ENCODE data around the gene IL7R. TPM values are rescaled to one million over a fixed set of nuclear protein-coding genes. Genes with fewer than 3 reads are reported as not detected.
"Not testable (repeated sequence)": the region's sequence is repeated elsewhere in the genome, so short reads cannot be mapped to it uniquely, and the experiment has no call there.

The IL7R gene
- total RNA-seq, 1 donor from 2014 or later = 345 TPM

DNA sequence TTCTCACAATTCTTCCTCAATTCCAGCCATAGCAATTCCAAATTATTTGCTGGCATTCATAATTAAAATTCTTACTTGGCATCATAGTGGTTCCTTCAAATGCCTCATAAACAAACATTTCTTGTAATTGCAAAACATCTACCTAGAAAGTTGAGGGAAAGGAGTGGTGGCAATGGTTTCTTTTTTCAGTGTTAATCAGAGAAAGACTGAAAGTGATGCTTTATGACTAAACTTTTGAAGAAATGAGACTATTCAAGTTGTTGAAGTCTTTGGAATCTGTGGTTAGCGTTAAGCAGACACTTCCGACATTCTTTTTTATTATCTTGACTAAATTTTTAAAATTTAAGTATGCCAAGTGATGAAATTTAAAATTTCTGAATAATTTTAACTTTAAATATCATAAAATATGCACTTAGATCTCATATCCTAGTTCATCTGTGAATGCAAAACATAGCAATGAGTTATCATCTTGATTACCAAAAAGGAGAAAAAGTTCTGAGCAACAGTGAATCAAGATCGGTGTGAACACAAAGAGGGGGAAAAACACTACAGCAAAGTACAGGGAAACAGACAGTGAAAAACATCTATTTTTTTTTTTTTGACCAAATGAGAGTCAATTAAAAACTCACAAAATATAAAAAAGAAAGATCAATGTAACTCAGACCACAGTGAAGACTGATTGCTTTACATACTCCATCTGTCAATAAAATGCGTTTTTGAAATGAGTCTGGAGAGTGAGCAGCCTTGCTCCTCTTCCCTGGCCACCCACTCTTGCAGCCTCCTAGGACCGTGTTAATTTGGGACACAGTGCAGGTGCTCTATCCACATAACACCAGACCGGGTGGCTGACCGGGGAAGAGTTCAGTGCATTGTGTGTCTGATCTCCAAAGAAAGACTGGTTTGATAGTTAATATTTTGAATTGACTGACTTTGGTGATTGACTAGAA is 20.6 kb upstream of the IL7R start:
- intact Hi-C loops (cut with micrococcal nuclease) = loop anchor here (1.0 to 2.0 kb wide), 7 partner anchors 8 to 219 kb away; partner anchors contain the start of genes IL7R and SPEF2

DNA sequence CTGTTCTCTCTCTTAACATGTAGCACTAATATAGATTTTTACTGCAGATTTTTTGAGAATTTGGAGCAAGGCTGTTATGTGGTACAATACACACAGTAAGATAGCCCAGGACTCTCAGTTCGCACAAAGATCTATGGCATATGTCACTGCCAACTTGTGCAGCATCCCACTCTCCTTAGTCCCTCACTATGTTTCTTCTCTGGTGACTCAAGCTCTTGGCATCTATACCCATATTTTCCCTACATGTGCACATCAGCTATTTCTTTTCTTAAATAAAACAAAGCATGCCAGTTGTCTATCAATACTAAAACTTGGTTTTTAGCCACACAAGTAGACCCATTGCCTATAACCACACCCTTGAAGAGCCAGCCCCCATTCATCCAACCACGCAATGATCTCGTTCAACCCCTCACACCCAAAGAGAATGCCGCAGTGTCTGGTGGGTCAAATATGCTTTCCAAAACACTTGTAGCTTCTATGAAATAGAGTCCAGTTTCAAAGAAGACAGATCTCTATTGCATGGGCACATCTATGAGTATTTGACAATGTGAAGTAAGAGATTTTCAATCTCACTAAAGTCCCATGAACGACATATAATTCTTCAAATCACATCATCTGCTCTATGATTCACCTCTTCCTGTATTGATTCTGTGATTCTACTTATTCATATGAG is 18.2 kb upstream of the IL7R start:
- intact Hi-C loops (cut with micrococcal nuclease) = no loop called here

DNA sequence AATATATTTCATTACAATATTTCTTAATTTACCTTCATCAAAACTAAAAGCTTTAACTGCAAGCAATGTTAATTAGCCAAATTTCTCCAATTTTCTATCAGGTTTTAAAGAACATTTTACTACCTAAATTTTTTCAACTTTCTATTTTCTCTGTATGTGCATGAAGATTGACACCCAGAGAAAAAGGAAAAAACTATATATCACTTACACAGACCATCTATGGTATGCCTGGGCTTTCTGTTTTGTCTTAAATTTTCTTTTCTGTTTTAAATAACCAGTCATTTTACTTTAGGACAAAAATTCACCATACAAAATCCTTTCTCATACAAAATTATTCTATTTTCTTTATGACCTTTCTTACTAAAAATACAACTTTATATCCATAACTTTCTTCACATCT is 13.8 kb upstream of the IL7R start:
- intact Hi-C loops (cut with micrococcal nuclease) = no loop called here

DNA sequence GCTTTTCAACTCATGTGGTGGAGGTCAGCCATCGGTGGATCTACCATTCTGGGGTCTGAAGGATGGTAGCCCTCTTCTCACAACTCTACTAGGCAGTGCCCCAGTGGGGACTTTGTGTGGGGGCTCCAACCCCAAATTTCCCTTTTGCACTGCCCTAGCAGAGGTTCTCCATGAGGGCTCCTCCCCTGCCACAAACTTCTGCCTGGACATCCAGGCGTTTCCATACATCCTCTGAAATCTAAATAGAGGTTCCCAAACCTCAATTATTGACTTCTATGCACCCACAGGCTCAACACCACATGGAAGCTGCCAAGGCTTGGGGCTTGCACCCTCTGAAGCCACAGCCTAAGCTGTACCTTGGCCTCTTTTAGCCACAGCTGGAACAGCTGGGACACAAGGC is 11.2 kb upstream of the IL7R start:
- intact Hi-C loops (cut with micrococcal nuclease) = not testable (repeated sequence)

DNA sequence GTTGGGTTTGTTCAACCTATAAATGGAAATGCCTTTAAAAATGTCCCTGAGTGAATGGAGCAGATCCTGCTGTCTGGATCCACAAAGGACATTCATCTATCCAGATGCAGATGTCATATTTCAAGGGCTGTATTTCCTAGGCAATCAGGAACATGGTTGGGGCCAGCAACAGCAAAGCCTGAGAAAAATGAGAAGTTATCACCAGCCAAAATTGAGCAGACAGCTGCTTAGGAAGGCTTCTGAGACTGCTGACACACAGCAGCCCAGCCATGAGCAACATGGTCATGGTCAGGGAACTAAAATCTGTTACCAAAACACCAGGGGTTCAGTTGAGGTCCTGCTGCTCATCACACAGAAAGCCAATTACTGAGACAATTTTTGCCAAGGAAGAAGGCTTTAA is 9.2 kb upstream of the IL7R start:
- intact Hi-C loops (cut with micrococcal nuclease) = no loop called here

DNA sequence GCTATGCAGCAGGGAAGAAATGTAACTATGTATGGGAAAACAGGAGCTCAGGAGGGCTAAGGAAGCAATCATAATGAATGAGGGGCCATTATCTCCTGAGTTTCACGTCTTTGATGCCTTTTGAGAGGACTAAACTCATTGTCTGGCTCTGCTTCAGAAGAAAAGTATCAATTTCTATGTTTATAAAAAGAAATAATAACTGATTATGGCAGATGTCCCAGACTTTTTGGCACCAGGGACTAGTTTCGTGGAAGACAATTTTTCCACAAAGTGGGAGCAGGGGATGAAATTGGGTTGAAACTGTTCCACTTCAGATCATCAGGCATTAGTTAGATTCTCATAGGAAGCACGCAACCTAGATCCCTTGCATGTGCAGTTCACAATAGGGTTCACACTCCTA is 8.7 kb upstream of the IL7R start:
- intact Hi-C loops (cut with micrococcal nuclease) = no loop called here

DNA sequence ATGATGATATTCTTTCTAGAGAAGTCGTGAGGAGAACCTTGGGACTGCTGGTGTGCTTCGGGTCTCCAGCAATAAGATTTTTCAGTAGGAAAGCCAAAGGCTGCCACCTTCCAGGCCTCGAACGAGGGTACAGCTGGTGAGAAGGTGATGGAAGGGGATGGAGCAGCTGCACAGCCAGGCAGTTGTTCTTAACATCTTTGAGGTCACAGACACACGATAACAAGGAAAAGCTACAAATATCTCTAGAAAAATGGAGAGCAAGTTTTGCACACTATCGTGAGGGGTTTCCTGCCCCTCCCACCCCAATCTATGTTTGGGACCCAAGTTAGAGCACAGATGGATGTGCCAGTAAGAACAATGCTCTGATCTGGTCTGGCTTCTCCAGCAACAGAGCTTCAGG is 6.8 kb upstream of the IL7R start:
- intact Hi-C loops (cut with micrococcal nuclease) = no loop called here

DNA sequence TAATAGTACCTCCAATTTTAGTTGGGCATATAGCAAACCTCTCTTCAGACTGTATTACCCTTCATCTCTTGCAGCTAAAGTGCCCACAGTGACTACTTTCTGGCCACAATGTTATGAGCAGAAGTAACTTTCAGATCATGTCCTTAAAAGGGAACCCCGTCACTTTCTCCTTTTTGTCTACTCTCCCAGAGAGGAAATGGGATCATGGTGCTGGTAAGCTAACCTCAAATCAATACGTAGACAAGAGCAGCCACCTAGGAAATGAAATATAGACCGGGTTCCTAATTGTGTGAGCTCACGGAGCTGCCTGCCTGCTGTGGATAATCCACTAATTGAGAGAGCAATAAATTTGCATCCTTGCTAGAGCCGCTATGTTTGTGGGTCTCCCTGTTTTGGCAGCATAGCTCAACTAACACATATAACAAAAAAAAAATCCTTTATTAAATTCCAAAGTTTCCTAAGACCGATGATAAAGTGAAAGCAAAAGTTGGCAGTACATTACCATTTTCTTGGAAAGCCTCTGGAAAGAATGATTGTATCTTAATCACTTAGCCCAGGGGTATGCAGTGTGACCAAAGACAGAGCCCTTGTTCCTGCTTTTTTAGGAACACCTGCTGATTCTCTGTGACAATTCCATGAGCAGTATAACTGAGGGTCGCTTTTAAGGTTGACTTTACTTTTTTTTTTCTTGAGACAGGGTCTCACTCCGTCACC is 5.6 kb upstream of the IL7R start:
- intact Hi-C loops (cut with micrococcal nuclease) = no loop called here

DNA sequence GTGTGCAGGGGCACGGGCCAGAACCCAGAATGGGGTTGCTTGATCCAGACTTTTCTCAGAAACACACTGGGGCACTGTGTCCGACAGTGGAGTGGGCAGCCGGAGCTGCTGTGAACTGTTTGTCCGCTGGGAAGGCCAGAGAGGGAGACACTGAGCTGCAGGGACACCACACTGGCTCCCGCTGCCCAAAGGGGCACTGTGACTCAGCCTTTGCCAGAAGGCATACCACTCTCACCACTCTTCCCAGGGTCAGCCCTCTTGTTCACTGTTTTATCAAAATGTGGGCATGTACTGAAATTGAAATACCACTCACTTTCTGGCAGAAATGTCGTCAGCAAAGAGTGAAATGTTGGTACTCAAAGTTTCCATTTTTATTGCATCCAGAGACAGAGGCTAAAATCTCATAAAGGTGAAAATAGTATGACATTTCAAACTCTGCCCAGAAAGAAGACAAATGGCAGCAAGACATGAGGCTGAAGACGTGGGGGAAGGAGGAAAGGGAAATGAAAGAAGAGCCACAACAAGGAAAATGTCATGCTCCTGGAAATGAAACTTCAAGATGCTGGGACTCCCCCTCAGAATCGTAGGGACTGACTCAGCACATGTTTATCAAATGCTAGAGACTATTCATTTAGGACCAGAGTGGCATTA is 4.5 kb upstream of the IL7R start:
- intact Hi-C loops (cut with micrococcal nuclease) = loop anchor here (1.0 kb wide), 1 partner anchor 16 kb away; no protein-coding TSS in a partner anchor

DNA sequence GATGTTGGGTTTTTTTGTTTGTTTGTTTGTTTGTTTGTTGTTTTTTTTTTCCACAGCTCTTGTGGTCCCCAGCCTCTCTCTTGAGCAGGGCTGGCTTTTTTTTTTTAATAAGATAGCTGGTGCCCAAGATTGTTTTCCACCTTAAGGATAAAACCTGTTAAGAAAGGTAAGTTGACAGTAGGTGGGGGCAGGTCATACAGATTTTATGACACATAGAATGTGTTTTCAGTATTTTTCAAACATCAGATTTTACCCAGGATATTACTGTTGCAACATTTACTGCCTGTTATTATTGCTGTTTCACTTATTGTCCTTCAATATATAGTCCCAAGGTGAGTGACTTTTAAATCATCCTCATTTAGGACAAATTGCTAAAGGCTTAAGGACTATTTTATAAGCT is 3.9 kb upstream of the IL7R start:
- intact Hi-C loops (cut with micrococcal nuclease) = loop anchor here (1.0 kb wide), 1 partner anchor 16 kb away; no protein-coding TSS in a partner anchor

DNA sequence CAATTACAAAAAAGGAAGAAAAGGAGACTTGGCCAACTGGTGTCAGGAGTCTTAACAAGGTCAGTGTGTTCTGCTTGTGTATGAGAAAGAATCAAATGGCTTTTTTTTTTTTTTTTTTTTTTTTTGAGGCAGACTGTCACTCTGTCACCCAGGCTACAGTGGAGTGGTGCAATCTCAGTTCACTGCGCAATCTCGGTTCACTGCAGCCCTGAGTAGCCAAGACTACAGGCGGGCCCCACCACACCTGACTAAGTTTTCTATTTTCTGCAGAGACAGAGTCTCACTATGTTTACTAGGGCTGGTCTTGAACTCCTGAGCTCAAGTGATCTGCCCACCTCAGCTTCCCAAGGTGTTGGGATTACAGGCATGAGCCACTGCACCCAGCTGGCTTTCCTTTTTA is 3.1 kb upstream of the IL7R start:
- intact Hi-C loops (cut with micrococcal nuclease) = loop anchor here (1.0 kb wide), 1 partner anchor 42 kb away; no protein-coding TSS in a partner anchor

DNA sequence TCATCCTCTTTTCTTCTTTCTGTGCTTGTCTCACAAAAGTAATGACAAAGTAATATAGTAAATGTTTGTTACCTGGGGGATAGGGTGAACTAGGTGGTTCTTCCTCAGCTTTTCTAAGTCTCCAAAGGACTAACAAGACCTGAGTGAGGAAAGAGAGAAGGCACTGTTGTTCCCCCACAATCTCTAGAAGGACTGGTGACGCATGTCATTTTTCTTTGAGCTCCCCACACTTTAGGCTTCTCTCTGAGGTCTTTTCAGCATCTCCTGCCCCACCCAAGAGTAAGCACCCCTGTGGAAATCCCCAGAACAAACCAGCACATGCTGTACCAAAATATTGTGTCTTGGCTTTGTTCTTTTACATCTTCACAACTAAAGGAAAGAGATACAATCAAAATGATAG is 2.4 kb upstream of the IL7R start:
- intact Hi-C loops (cut with micrococcal nuclease) = loop anchor here (1.0 kb wide), 1 partner anchor 43 kb away; no protein-coding TSS in a partner anchor

DNA sequence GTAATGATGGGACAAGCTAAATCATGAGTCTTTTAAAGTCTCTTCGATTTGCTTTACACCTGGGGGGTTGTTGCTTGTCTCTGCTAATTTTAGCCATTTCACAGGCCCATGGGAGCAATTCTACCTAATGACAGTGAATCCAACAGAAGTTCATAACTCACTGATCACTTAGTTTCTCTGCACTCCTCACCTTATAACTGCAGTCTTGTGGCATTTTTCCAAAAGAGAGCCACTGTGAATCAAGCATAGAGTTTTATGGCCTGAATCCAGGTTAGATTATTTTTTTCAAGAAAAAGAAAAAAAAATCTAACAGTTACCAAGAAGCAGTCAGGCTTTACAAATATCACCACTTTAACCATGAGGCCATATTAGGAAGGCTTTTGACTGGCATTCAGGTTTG is 1.5 kb upstream of the IL7R start:
- intact Hi-C loops (cut with micrococcal nuclease) = loop anchor here (5.0 kb wide), 3 partner anchors 297 to 1022 kb away; partner anchors contain the start of genes DNAJC21, LMBRD2, NIPBL and SKP2

DNA sequence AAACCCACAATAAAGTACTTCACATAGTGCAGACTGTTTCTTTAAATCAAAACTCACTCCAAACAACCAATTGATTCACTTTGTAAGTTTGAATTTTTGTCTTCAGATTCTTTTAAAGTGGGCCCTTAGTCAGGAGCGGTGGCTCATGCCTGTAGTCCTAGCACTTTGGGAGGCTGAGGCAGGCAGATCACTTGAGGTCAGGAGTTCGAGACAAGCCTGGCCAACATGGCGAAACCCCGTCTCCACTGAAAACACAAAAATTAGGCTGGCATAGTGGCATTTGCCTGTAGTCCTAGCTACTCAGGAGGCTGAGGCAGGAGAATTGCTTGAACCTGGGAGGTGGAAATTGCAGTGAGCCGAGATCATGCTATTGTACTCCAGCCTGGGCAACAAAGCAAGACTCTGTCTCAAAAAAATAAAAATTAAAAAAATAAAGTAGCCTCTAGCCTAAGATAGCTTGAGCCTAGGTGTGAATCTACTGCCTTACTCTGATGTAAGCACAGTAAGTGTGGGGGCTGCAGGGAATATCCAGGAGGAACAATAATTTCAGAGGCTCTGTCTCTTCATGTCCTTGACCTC is 416 bp upstream of the IL7R start:
- intact Hi-C loops (cut with micrococcal nuclease) = loop anchor here (1.0 to 5.0 kb wide), 8 partner anchors 20 to 1021 kb away; partner anchors contain the start of genes DNAJC21, LMBRD2, NIPBL and SKP2

DNA sequence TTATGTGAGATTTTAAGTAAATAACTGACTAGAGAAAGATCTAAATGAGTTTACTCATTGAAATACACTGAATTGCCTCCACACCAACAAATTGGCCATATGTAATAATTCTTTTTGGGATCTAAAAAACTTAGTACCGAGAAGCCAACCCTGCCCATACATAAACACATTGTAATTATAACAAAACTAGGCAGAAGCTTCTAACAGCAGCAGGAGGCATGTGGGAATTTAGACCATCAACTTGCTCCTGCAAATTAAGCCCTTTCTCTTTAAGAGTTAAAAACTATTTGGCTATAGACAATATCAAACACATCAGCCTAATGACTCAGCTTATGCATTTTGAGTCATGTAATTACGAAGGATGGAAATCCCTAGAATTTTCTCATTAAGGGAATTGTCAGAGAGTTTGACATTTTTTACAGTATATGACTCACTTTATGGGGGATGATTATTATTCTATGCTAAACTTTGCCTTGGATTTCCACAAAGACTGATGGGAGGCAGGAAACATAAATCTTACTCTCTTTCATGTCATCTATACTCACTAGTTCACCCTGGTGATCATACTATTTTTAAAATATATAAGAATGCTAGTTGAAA is 1.0 kb downstream of the IL7R start:
- intact Hi-C loops (cut with micrococcal nuclease) = loop anchor here (1.0 to 5.0 kb wide), 5 partner anchors 45 to 1020 kb away; partner anchors contain the start of genes DNAJC21, LMBRD2, NIPBL and SKP2

DNA sequence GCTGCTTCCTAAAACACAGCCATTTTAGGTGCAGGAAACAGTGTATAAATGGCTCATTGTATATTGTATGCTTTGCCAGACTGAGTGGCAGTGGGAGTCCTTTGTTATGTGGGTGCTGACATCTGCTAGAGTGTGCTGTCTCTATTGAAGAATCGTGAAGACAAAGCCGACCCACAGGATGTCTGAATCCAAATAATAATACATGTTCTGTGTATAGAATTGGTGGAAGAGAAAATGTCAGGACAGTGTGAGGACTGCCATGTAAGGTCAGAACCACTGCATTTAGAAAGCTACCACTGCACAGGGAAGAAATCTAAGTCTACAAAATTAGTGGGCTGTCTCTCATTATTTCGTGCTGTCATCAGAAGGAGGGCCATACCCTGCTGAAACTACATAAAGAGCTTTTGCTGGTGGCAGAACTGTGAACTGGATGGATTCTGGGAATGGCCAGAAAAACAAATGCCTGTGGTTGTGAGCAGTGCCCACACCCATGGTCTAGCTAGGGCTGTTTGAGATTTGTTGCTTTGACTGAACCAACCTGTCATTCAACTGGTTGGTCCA is 2.5 kb downstream of the IL7R start:
- intact Hi-C loops (cut with micrococcal nuclease) = loop anchor here (1.0 to 5.0 kb wide), 4 partner anchors 82 to 1018 kb away; partner anchors contain the start of genes DNAJC21, LMBRD2, NIPBL and SKP2

DNA sequence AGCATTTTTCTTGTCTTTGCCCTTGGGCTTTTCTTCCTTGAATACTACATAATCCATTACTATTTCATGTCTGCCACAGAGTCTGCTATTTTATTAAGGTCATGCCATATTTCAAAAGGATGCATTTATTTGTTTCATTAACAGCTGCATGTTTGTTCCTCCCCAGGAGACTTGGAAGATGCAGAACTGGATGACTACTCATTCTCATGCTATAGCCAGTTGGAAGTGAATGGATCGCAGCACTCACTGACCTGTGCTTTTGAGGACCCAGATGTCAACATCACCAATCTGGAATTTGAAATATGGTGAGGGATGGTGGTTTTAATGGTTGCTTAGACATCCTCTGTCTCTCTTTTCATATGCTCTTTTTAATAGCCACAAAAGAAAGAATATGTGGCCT is 4.0 kb downstream of the IL7R start:
- intact Hi-C loops (cut with micrococcal nuclease) = no loop called here

DNA sequence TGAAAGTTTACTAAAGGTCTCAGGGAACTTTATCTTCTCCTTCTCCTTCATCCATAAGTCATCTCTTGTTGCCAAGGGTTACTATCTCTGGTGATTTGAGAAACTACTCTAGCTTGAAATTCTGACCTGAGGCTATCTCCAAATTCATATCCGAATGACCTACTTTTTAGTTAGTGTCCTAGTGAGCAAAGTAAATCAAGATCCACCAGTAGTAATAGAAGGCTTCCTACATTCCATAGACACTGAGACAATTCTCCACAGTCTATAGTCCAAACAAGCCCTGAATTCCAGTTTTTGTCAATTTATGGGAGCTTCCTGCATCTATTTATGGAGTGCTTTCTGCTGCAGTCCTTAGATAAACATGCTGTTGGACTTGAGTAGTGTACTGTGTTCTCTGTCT is 5.0 kb downstream of the IL7R start:
- intact Hi-C loops (cut with micrococcal nuclease) = loop anchor here (2.0 kb wide), 1 partner anchor 15 kb away; no protein-coding TSS in a partner anchor

DNA sequence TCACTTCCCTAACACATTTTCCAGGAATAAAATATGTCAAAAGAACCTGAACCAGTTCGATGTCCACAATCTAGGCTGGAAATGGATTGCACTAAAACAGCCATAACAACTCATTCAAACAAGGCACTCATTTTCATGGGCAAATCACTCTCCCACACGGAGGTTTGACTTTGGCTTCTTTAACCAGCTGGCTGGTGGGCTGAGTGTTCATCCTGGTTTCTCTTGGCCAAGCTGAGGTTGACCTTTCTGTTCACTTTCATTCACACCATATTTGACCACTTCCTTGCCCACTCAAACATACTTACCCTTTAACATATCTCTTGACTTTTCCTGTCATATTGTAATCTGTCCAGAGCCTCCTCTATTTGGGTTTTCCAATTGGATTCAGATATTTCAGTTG is 5.4 kb downstream of the IL7R start:
- intact Hi-C loops (cut with micrococcal nuclease) = loop anchor here (2.0 kb wide), 1 partner anchor 15 kb away; no protein-coding TSS in a partner anchor

All from T-helper 1 cell treated with Interleukin-12 subunit alpha and Interleukin-12 subunit beta and Interleukin-4 antibody, amounts not matched to agents 30 ng/mL and 1 ng/mL, for 36 hours (primary cell).